B cell (primary cell): ENCODE results near the gene CD53. TPM values are rescaled to one million over a fixed set of nuclear protein-coding genes. Genes with fewer than 3 reads are reported as not detected.

Experiments used
- ATAC-seq: fragments of 200-7000 bp; cut with Tn5 transposase; one replicate; pipeline ENCODE4 v1.10.0; 2021; ENCODE audit warnings: low read depth, mild to moderate bottlenecking, moderate number of reproducible peaks, moderate library complexity
- CTCF ChIA-PET: fragments of 350-600 bp; sonication (Branson Sonifier 250); formaldehyde crosslinking; loops from one replicate; lab custom pipeline; 2021; ENCODE audit warnings: antibody characterized with exemption, inconsistent platforms; lab: Charles Lee
- POLR2A ChIA-PET: fragments of 350-600 bp; sonication (Branson Sonifier 250); formaldehyde crosslinking; loops from one replicate; lab custom pipeline; 2021; ENCODE audit warnings: antibody characterized with exemption; lab: Charles Lee
- DNase-seq: peaks from one replicate; pipeline ENCODE4 v3.0.0; 2013
- H2AFZ ChIP-seq: 2 replicates; pipeline ENCODE4 v1.6.1; 2012; ENCODE audit warnings: mild to moderate bottlenecking, low read depth, low read length; ENCODE audit not compliant: insufficient read depth, poor library complexity, severe bottlenecking
- H3K27ac ChIP-seq, 2 donors: 1 replicate in 1 of 2; 2 replicates in 1 of 2; pipeline ENCODE4 v1.5.1; 2012 to 2013; ENCODE audit warnings: low read length in 2 of 2, mild to moderate bottlenecking in 2 of 2, moderate library complexity in 1 of 2
- H3K27me3 ChIP-seq, 4 experiments: fragments of 200-600 bp in 1 of 4; sonication (generic) in 1 of 4; replicated peaks in 1 of 4; 1 replicate in 2 of 4; 2 replicates in 2 of 4; pipeline versions ENCODE4 v1.6.1 to v1.7.0; 2013 to 2016; ENCODE audit warnings: low read length in 3 of 4, mild to moderate bottlenecking in 2 of 4, mixed read lengths in 1 of 4, moderate library complexity in 1 of 4; ENCODE audit not compliant: insufficient read depth in 4 of 4, control insufficient read depth in 3 of 4; ENCODE audit errors: control extremely low read depth in 1 of 4
- H3K36me3 ChIP-seq, 2 experiments: replicated peaks in 1 of 2; 1 replicate in 1 of 2; 2 replicates in 1 of 2; pipeline versions ENCODE4 v1.6.1 to v1.7.1; 2013; ENCODE audit warnings: low read length in 1 of 2; ENCODE audit not compliant: insufficient read depth in 2 of 2, control insufficient read depth in 1 of 2; ENCODE audit errors: control extremely low read depth in 1 of 2, extremely low read depth in 1 of 2
- H3K4me1 ChIP-seq, 2 donors: fragments of 200-600 bp in 1 of 2; sonication (generic) in 1 of 2; 1 replicate in 1 of 2; 2 replicates in 1 of 2; pipeline versions ENCODE4 v1.5.1 to v1.6.1; 2013 to 2017; ENCODE audit warnings: low read length in 2 of 2; ENCODE audit not compliant: control insufficient read depth in 2 of 2, insufficient read depth in 2 of 2
- H3K4me2 ChIP-seq: replicated peaks from 2 replicates; pipeline ENCODE3; 2012; ENCODE audit warnings: mild to moderate bottlenecking, low read depth, low read length; ENCODE audit not compliant: poor library complexity, severe bottlenecking
- H3K4me3 ChIP-seq, 5 experiments: fragments of 200-600 bp in 1 of 5; sonication (generic) in 1 of 5; 1 replicate in 3 of 5; 2 replicates in 2 of 5; pipeline versions ENCODE4 v1.5.1 to v1.7.0; 2011 to 2016; ENCODE audit warnings: low read length in 4 of 5, mild to moderate bottlenecking in 4 of 5, low read depth in 2 of 5, control low read depth in 1 of 5, moderate library complexity in 1 of 5; ENCODE audit not compliant: insufficient read depth in 1 of 5; ENCODE audit errors: control extremely low read depth in 1 of 5, extremely low read depth in 1 of 5
- H3K79me2 ChIP-seq: fragments of 200-600 bp; sonication (generic); one replicate; pipeline ENCODE4 v1.6.0; 2016; ENCODE audit warnings: low read length; ENCODE audit not compliant: control insufficient read depth, insufficient read depth
- H3K9ac ChIP-seq: fragments of 200-600 bp; sonication (generic); 2 replicates; pipeline ENCODE4 v1.6.1; 2017; ENCODE audit warnings: mild to moderate bottlenecking, low read length, moderate library complexity
- H3K9me3 ChIP-seq, 3 donors: one replicate each; pipeline versions ENCODE4 v1.6.1 to v1.7.1; 2013; ENCODE audit warnings: low read length in 2 of 3; ENCODE audit not compliant: control insufficient read depth in 2 of 3, insufficient read depth in 1 of 3; ENCODE audit errors: control extremely low read depth in 1 of 3
- H4K20me1 ChIP-seq: 2 replicates; pipeline ENCODE4 v1.6.0; 2012; ENCODE audit warnings: mild to moderate bottlenecking, low read length; ENCODE audit not compliant: insufficient read depth, control insufficient read depth, poor library complexity, severe bottlenecking
- H3K27ac Mint-ChIP-seq: one replicate; pipeline ENCODE4 v1.8.0; 2021; ENCODE audit warnings: mixed read lengths
- H3K27me3 Mint-ChIP-seq: one replicate; pipeline ENCODE4 v1.8.0; 2021; ENCODE audit warnings: mixed read lengths
- H3K4me1 Mint-ChIP-seq: one replicate; pipeline ENCODE4 v1.8.0; 2021; ENCODE audit warnings: mixed read lengths
- H3K4me3 Mint-ChIP-seq: one replicate; pipeline ENCODE4 v1.8.0; 2021; ENCODE audit warnings: mixed read lengths
- H3K9me3 Mint-ChIP-seq: one replicate; pipeline ENCODE4 v1.8.0; 2022; ENCODE audit warnings: mixed read lengths; ENCODE audit not compliant: insufficient read depth
- EZH2 ChIP-seq: IDR thresholded peaks from 2 replicates; pipeline ENCODE4 v1.6.1; 2012; ENCODE audit warnings: borderline replicate concordance, low read depth, mild to moderate bottlenecking, moderate library complexity, low read length; ENCODE audit not compliant: insufficient read depth, poor library complexity, severe bottlenecking
- WGBS: methylation state at CpG from one replicate; pipeline ENCODE4 v1.1.5; 2013; ENCODE audit warnings: missing lambda C conversion rate; ENCODE audit not compliant: insufficient coverage; 5-methylcytosine and 5-hydroxymethylcytosine counted together
- intact Hi-C: fragments of 100-400 bp; cut with micrococcal nuclease; formaldehyde crosslinking; loops from one replicate; pipeline ENCODE4 v1.10.0; 2022
- polyA plus RNA-seq: library from polyadenylated mRNA; depleted of rRNA; stranded (reverse); fragments of >200 nt; gene quantifications from 2 replicates; pipeline ENCODE4 v1.2.3, GENCODE V29; 2012
- total RNA-seq, 2 donors: library from RNA; stranded (reverse); fragments of 120-200 nt in 1 of 2; gene quantifications; 1 replicate in 1 of 2; 2 replicates in 1 of 2; pipeline versions ENCODE4 v1.2.3 to v1.2.4, GENCODE V29; 2013 to 2022
- TF ChIP-seq, protein P1 (sequence below): fragments of 200-600 bp; IDR thresholded peaks from one replicate; pipeline ENCODE4 v1.8.0; 2022; ENCODE audit warnings: antibody characterized with exemption, mild to moderate bottlenecking

CD53 gene
- total and polyA plus RNA-seq, 2 donors (not counting 1 experiment from before 2014, with no cell fraction given), result 490 to 1,010 TPM

DNA sequence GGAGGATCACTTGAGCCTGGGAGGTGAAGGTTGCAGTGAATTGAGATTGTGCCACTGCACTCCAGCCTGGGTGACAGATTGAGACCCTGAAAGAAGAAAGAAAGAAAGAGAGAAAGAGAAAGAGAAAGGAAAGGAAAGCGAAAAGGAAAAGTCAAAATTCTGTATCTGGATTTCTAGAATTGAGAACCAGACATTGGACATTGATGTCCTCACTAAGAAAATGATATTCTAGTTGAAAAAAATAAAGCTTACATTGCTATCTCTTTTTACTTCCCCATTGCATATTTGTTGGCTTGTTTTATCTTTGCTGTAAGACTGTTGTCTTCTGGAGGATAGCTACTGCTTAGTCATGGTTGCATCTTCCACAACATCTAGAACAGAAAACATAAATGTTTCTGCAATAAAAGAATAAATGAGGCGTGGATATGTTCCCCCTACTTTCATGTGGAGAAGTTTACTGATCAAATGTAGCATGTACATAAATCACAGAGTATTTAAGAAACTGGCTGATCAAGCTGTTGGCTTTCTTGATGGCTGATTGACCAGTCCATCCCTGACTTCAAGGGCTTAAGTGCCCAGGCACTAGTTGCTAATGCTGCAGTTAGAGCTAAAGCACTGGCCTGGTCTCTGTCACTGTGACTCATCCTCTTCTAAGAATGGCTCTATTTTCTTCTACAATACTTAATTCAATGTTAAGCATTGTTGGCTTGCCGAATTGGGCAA lies 17.7 kb downstream of the CD53 start:
- peaks cover 89% of the 10 kb centered on the region for H3K4me1 Mint-ChIP-seq
- peak overlapping the region in 1 of 2 donors; percentile 50 for H3K27ac ChIP-seq
- H3K9me3 ChIP-seq, result no peaks in the 10 kb centered on the region
- ATAC-seq (no peak), DNase-seq (no peak)
- H2AFZ ChIP-seq, result no peak overlapping the region
- H3K4me3 ChIP-seq, result no peak overlapping the region
- intact Hi-C loops, result no loop called here
- TF ChIP-seq EZH2, result no peak
- TF ChIP-seq, protein P1, sequence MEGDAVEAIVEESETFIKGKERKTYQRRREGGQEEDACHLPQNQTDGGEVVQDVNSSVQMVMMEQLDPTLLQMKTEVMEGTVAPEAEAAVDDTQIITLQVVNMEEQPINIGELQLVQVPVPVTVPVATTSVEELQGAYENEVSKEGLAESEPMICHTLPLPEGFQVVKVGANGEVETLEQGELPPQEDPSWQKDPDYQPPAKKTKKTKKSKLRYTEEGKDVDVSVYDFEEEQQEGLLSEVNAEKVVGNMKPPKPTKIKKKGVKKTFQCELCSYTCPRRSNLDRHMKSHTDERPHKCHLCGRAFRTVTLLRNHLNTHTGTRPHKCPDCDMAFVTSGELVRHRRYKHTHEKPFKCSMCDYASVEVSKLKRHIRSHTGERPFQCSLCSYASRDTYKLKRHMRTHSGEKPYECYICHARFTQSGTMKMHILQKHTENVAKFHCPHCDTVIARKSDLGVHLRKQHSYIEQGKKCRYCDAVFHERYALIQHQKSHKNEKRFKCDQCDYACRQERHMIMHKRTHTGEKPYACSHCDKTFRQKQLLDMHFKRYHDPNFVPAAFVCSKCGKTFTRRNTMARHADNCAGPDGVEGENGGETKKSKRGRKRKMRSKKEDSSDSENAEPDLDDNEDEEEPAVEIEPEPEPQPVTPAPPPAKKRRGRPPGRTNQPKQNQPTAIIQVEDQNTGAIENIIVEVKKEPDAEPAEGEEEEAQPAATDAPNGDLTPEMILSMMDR, result no peak
- no peaks in the 10 kb centered on the region for H3K27me3 Mint-ChIP-seq
- H4K20me1 ChIP-seq, result peaks cover 87% of the 10 kb centered on the region
- peaks cover 47 to 71% of the 10 kb centered on the region in 2 donors for H3K4me1 ChIP-seq
- WGBS, result no CpG with 5 or more reads among the region's 3 CpGs
- peaks cover 3% of the 10 kb centered on the region for H3K9me3 Mint-ChIP-seq
- H3K4me3 Mint-ChIP-seq, result peak overlapping the region; percentile 2
- H3K27me3 ChIP-seq, result no peaks in the 10 kb centered on the region
- peaks cover 6 to 74% of the 10 kb centered on the region in 2 experiments for H3K36me3 ChIP-seq
- ChIA-PET CTCF (interaction anchor here (1.0 to 1.8 kb wide), 5 partner anchors 12 to 108 kb away, joined by 3 to 9 read pairs (median 5); no protein-coding TSS in a partner anchor), POLR2A (interaction anchor here (1.5 kb wide), 1 partner anchor 11 kb away, joined by 4 read pairs; no protein-coding TSS in a partner anchor)
- no peak overlapping the region for H3K9ac ChIP-seq
- peak overlapping the region; percentile 79 for H3K27ac Mint-ChIP-seq
- peak overlapping the region; percentile 2 for H3K4me2 ChIP-seq
- peaks cover 98% of the 10 kb centered on the region for H3K79me2 ChIP-seq

DNA sequence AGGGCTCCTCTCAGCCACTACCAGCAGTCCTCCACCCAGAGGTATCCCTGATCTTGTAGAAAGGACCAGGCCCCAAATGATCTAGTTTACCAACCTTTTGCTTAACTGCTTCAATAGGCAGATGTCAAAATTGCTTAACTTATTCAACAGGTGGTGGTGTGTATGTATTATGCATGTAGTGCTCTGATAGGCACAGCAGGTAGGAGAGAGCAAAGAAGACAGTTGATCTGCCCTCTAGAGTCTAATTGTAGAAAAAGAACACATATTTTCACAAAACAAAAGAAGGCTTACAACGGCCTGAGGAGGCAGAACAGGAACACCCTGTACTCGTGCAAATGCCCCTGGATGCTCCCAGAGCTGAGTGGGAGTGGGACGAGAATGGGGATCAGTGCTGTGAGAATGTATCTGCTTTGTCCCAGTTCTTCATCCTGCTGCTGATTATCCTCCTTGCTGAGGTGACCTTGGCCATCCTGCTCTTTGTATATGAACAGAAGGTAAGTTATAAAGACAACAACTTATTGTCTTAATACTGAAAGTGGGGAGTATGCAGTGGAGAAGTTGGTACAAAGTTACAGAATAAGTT lies 21.1 kb downstream of the CD53 start:
- Histone ChIP-seq H3K4me3 (no peak overlapping the region), H3K9me3 (no peaks in the 10 kb centered on the region), H3K36me3 (peaks cover 7 to 94% of the 10 kb centered on the region in 2 experiments), H3K79me2 (peaks cover 70% of the 10 kb centered on the region), H3K9ac (no peak overlapping the region), H3K27me3 (no peaks in the 10 kb centered on the region), H3K4me1 (peaks cover 31 to 54% of the 10 kb centered on the region in 2 donors), H3K4me2 (peak overlapping the region; percentile 14), H3K27ac (peak overlapping the region in 1 of 2 donors; percentile 66), H2AFZ (no peak overlapping the region), H4K20me1 (peaks cover 81% of the 10 kb centered on the region)
- intact Hi-C loops, result no loop called here
- Mint-ChIP-seq H3K4me1 (peaks cover 82% of the 10 kb centered on the region), H3K27me3 (no peaks in the 10 kb centered on the region), H3K9me3 (no peaks in the 10 kb centered on the region), H3K4me3 (no peak overlapping the region), H3K27ac (peak overlapping the region; percentile 71)
- ATAC-seq (peak; percentile 39), DNase-seq (no peak)
- TF ChIP-seq EZH2, result no peak
- TF ChIP-seq, protein P1, result no peak
- 42% methylated on average over 2 of the region's 3 CpGs for WGBS
- CTCF ChIA-PET, result interaction anchor here (0.9 to 1.1 kb wide), 2 partner anchors 24 to 115 kb away, joined by 3 read pairs; no protein-coding TSS in a partner anchor
- POLR2A ChIA-PET, result no interaction called here
